A673 (cell line): Measurements from ENCODE around the gene ZBTB20.

Experiments used
- EZH2 ChIP-seq: fragments of 200-600 bp; sonication (generic); IDR thresholded peaks from 2 replicates; pipeline ENCODE4 v1.6.1; 2017; ENCODE audit warnings: borderline replicate concordance, low read depth, mild to moderate bottlenecking, mixed read lengths, antibody characterized with exemption, low read length; ENCODE audit not compliant: poor library complexity, severe bottlenecking
- TF ChIP-seq, protein P1 (sequence below): fragments of 300-800, 200-600 bp; sonication (generic); conservative IDR thresholded peaks from 2 replicates; pipeline ENCODE4 v1.5.1; 2017; ENCODE audit warnings: low read depth, mild to moderate bottlenecking, antibody characterized with exemption, low read length, moderate library complexity, mixed read lengths

- TF ChIP-seq, protein P1, sequence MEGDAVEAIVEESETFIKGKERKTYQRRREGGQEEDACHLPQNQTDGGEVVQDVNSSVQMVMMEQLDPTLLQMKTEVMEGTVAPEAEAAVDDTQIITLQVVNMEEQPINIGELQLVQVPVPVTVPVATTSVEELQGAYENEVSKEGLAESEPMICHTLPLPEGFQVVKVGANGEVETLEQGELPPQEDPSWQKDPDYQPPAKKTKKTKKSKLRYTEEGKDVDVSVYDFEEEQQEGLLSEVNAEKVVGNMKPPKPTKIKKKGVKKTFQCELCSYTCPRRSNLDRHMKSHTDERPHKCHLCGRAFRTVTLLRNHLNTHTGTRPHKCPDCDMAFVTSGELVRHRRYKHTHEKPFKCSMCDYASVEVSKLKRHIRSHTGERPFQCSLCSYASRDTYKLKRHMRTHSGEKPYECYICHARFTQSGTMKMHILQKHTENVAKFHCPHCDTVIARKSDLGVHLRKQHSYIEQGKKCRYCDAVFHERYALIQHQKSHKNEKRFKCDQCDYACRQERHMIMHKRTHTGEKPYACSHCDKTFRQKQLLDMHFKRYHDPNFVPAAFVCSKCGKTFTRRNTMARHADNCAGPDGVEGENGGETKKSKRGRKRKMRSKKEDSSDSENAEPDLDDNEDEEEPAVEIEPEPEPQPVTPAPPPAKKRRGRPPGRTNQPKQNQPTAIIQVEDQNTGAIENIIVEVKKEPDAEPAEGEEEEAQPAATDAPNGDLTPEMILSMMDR: no peak
- TF ChIP-seq EZH2: no peak
Observed at GRCh38 chr3:114758831-114759699, 388.0 kb downstream of the ZBTB20 start.
